ENCODE measurements around the gene CASD1. TPM values are rescaled to one million over a fixed set of nuclear protein-coding genes. Genes with fewer than 3 reads are reported as not detected.

CASD1 gene
- total RNA-seq, 2 experiments from 2014 or later: 19.6 to 24.7 TPM

DNA sequence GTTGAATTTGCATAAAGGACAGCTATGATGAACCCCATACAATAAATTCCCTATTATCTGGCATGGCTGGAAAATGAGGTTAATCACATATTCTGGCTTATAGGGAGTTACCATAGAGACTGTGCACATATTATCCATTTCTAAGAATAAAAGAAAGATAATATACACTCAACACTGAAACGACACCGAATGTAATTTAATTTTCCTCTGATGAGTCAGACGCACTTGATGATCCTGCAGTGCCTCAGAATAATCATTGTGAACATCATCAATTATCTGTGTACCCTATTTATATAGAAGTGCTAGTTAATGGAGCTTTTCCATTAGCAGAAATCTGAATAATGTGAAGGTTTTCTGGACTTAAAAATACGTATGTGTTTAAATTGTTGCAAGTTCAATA, 86.1 kb downstream of the CASD1 start:
- DNase-seq (ENCODE audit: low spot score): no peak
- Histone ChIP-seq H4K20me1 (ENCODE audit: insufficient read depth, low read length) (no peaks in the 10 kb centered on the region), H3K9me3 (ENCODE audit: low read length) (no peaks in the 10 kb centered on the region), H3K9me2 (ENCODE audit: insufficient read depth, low read length) (no peaks in the 10 kb centered on the region), H2AFZ (ENCODE audit: low read length) (no peak overlapping the region), H3K4me1 (ENCODE audit: insufficient read depth, low read length, poor library complexity, severe bottlenecking) (no peaks in the 10 kb centered on the region), H3K79me2 (ENCODE audit: insufficient read depth, low read depth, low read length) (no peaks in the 10 kb centered on the region), H3K36me3 (ENCODE audit: insufficient read depth, low read length) (no peaks in the 10 kb centered on the region), H3K4me2 (ENCODE audit: low read length) (no peak overlapping the region), H3K4me3 (ENCODE audit: low read depth, low read length, poor library complexity, severe bottlenecking) (no peak overlapping the region), H3K27ac (ENCODE audit: low read depth, low read length, poor library complexity, severe bottlenecking) (no peak overlapping the region)
- no TSS peak for BruUV-seq (replicated peaks)
- intact Hi-C loops (cut with micrococcal nuclease; ENCODE audit: unreplicated experiment): no loop called here
- no peak for TF ChIP-seq EZH2phosphoT487 (IDR thresholded peaks at IDR 0.05; ENCODE audit: borderline replicate concordance, low read depth, low read length)
- TF ChIP-seq, protein P1, sequence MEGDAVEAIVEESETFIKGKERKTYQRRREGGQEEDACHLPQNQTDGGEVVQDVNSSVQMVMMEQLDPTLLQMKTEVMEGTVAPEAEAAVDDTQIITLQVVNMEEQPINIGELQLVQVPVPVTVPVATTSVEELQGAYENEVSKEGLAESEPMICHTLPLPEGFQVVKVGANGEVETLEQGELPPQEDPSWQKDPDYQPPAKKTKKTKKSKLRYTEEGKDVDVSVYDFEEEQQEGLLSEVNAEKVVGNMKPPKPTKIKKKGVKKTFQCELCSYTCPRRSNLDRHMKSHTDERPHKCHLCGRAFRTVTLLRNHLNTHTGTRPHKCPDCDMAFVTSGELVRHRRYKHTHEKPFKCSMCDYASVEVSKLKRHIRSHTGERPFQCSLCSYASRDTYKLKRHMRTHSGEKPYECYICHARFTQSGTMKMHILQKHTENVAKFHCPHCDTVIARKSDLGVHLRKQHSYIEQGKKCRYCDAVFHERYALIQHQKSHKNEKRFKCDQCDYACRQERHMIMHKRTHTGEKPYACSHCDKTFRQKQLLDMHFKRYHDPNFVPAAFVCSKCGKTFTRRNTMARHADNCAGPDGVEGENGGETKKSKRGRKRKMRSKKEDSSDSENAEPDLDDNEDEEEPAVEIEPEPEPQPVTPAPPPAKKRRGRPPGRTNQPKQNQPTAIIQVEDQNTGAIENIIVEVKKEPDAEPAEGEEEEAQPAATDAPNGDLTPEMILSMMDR (conservative IDR thresholded peaks at IDR 0.05; ENCODE audit: low read length): no peak
- ChIA-PET POLR2A (interaction anchor here (0.6 to 1.6 kb wide), 3 partner anchors 11 to 377 kb away, joined by 3 to 6 read pairs (median 3); no protein-coding TSS in a partner anchor), CTCF (ENCODE audit: unreplicated experiment) (no interaction called here)

GRCh38 chr7:94600267-94600666, 90.7 kb downstream of the CASD1 start:
- Histone ChIP-seq H3K4me2 (ENCODE audit: low read length) (no peak overlapping the region), H3K36me3 (ENCODE audit: insufficient read depth, low read length) (no peaks in the 10 kb centered on the region), H3K9me3 (ENCODE audit: low read length) (no peaks in the 10 kb centered on the region), H4K20me1 (ENCODE audit: insufficient read depth, low read length) (no peaks in the 10 kb centered on the region), H2AFZ (ENCODE audit: low read length) (no peak overlapping the region), H3K27ac (ENCODE audit: low read depth, low read length, poor library complexity, severe bottlenecking) (no peak overlapping the region), H3K4me3 (ENCODE audit: low read depth, low read length, poor library complexity, severe bottlenecking) (no peak overlapping the region), H3K79me2 (ENCODE audit: insufficient read depth, low read depth, low read length) (no peaks in the 10 kb centered on the region), H3K9me2 (ENCODE audit: insufficient read depth, low read length) (no peaks in the 10 kb centered on the region), H3K4me1 (ENCODE audit: insufficient read depth, low read length, poor library complexity, severe bottlenecking) (no peaks in the 10 kb centered on the region)
- no peak for DNase-seq (ENCODE audit: low spot score)
- BruUV-seq (replicated peaks): no TSS peak
- CTCF ChIA-PET (ENCODE audit: unreplicated experiment): no interaction called here
- POLR2A ChIA-PET: no interaction called here
- TF ChIP-seq, protein P1 (conservative IDR thresholded peaks at IDR 0.05; ENCODE audit: low read length): no peak
- TF ChIP-seq EZH2phosphoT487 (IDR thresholded peaks at IDR 0.05; ENCODE audit: borderline replicate concordance, low read depth, low read length): no peak
- intact Hi-C loops (cut with micrococcal nuclease; ENCODE audit: unreplicated experiment): no loop called here

GRCh38 chr7:94602181-94602580, 92.6 kb downstream of the CASD1 start:
- Histone ChIP-seq H3K9me3 (ENCODE audit: low read length) (no peaks in the 10 kb centered on the region), H3K79me2 (ENCODE audit: insufficient read depth, low read depth, low read length) (no peaks in the 10 kb centered on the region), H3K36me3 (ENCODE audit: insufficient read depth, low read length) (no peaks in the 10 kb centered on the region), H3K27ac (ENCODE audit: low read depth, low read length, poor library complexity, severe bottlenecking) (no peak overlapping the region), H3K9me2 (ENCODE audit: insufficient read depth, low read length) (no peaks in the 10 kb centered on the region), H3K4me3 (ENCODE audit: low read depth, low read length, poor library complexity, severe bottlenecking) (no peak overlapping the region), H4K20me1 (ENCODE audit: insufficient read depth, low read length) (no peaks in the 10 kb centered on the region), H2AFZ (ENCODE audit: low read length) (no peak overlapping the region), H3K4me2 (ENCODE audit: low read length) (no peak overlapping the region), H3K4me1 (ENCODE audit: insufficient read depth, low read length, poor library complexity, severe bottlenecking) (no peaks in the 10 kb centered on the region)
- no peak for DNase-seq (ENCODE audit: low spot score)
- ChIA-PET POLR2A (no interaction called here), CTCF (ENCODE audit: unreplicated experiment) (no interaction called here)
- no peak for TF ChIP-seq EZH2phosphoT487 (IDR thresholded peaks at IDR 0.05; ENCODE audit: borderline replicate concordance, low read depth, low read length)
- TF ChIP-seq, protein P1 (conservative IDR thresholded peaks at IDR 0.05; ENCODE audit: low read length): no peak
- intact Hi-C loops (cut with micrococcal nuclease; ENCODE audit: unreplicated experiment): no loop called here
- no TSS peak for BruUV-seq (replicated peaks)
